HL-60/S4 (cell line): ENCODE data around the gene DIP2A.

ENCODE experiments used
- in situ Hi-C: fragments of 300-500 bp; cut with MboI; formaldehyde crosslinking; loops from 2 replicates; pipeline ENCODE4 v1.14.3; 2022; ENCODE audit warnings: low sequenced_read_pairs

Gene DIP2A

DNA sequence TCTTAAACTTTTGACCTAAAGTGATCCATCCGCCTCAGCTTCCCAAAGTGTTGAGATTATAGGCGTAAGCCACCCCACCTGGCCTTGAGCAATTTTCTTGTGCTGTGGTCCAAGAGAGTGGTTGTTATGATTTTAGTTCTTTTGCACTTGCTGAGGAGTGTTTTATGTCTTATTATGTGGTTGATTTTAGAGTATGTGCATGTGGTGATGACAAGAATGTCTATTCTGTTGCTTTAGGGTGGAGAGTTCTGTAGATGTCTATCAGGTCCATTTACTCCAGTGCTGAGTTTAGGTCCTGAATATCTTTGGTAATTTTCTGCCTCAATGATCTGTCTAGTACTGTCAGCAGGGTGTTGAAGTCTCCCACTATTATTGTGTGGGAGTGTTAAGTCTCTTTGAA, 157.4 kb downstream of the DIP2A start:
- in situ Hi-C loops: no loop called here

DNA sequence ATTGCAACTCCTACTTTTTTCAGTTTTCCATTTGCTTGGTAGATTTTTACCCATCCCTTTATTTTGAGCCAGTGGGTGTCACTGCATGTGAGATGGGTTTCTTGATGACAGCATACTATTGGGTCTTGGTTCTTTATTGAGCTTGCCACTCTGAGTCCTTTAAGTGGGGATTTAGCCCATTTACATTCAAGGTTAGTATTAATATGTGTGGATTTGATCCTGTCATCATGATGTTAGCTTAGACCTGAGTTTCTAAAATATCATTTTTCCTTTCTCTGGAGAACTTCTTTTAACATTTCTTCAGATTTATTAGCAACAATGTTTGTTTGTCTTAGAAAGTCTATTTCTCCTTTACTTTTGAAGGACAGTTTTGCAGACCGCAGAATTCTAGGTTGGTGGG, 158.0 kb downstream of the DIP2A start:
- in situ Hi-C loops: no loop called here

DNA sequence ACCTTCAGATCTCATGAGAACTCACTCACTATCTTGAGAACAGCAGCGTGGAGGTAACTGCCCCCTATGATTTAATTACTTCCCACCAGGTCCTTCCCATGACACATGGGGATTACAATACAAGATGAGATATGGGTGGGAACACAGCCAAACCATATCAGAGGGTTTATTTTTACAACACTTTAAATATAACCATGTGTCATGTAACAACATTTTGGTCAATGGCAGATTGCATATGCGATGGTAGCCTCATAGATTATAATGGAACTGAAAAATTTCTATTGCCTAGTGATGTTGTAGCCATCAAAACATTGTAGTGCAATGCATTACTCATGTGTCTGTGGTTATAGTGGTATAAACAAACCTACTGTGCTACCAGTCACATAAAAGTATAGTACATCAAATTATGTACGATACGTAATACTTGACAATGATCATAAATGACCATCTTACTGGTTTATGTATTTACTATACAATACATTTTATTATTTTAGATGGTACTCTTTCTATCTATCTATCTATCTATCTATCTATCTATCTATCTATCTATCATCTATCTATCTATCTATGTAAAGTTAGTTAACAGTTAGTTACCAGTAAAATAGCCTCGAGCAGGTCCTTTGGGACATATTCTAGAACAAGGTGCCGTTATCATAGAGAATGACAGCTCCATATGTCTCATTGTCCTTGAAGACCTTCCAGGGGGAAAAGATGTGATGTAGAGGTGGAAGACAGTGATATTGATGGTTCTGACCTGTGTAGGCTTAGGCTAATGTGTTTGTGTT, 158.8 kb downstream of the DIP2A start:
- in situ Hi-C loops: no loop called here

DNA sequence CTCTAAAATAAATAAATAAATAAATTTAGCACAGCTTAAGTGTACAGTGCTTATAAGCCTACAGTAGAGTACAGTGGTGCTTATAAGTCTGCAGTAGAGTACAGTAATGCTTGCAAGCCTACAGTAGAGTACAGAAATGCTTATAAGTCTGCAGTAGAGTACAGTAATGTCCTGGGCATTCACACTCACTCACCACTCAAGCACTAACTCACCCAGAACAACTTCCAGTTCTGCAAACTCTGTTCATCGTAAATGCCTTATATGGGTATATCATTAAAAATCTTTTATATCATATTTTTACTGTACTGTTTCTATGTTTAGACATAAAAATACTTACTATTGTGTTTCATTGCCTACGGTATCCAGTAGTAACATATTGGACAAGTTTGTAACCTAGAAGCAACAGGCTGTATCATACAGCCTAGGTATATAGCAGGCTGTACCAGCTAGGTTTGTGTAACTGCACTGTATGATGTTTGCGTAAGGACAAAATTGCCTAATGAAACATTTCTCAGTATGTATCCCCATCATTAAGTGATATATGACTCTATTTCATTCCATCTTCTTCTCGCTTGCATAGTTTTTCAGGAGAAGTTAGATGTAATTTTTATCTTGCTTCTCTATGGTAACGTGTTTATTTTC, 160.2 kb downstream of the DIP2A start:
- in situ Hi-C loops: no loop called here
